ENCODE data around the gene EPAS1.

EPAS1 gene

GRCh38 chr2:46339676-46340459 lies 42.7 kb downstream of the EPAS1 start:
- no peak for DNase-seq (ENCODE audit: low read depth in 2 of 2)

DNA sequence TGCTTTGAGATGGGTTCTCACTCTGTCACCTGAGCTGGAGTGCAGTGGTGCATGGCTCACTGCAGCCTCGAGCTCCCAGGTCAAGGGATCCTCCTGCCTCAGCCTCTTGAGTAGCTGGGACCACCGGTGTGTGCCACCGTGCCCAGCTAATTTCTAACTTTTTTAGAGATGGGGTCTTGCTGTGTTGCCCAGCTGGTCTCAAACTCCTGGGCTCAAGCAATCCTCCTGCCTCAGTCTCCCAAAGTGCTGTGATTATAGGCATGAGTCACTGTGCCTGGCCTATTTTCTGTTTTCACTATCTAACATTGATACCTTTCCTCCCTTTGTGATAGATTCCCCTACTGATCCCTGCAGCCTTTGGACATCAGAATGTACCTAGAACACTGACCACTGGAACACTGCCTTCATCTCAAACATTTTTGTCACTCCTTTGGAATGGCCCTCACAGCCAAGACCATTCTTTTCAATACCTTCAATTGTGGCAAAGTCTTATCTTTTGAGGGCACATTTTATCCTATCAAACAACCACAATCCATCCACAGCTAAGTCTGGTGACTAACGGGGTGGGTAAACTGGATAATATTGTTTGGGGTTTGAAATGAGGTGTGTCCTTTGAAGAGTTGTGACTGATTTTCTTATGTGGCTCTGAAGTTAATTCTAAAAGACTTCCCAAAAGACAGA lies 43.7 kb downstream of the EPAS1 start:
- no peak for DNase-seq (ENCODE audit: low read depth in 2 of 2)

DNA sequence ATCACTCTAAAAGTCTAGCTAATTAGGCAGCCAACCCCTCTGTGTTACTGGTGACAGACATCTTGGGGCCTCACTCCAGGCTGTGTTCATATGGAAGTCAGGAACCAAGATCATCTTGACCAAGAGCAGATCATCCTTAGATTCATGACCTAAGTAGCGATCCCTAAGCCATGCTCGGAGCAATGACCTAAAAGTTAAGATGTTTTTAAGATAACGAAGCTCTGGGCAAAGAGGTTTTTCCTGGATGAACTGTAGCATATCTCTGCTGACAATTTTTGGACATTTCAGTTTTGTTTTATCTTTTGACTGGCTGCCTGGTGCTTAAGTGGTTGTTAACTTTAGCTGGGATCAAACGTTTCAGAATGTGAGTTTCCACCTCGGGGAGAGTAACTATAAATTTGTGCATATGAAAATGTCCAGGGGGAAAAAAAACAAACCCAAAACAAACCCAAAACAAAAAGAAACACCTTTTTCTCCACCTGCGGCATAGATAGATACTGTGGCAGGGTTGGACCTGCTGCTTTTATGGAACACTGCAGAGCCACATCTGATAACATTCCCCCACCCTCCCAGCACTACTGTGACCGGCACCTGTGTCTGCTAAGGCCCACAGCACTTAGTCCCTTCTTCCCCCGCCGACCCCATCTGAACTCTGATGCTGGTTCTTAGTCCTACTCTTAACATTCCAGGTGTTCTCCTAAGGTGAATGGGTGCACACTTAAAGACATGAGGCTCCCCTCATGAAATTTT lies 45.5 kb downstream of the EPAS1 start:
- DNase-seq (ENCODE audit: low read depth in 2 of 2) = no peak

GRCh38 chr2:46344706-46345105 lies 47.5 kb downstream of the EPAS1 start:
- DNase-seq (ENCODE audit: low read depth in 2 of 2) = no peak

GRCh38 chr2:46345775-46346174 lies 48.6 kb downstream of the EPAS1 start:
- no peak for DNase-seq (ENCODE audit: low read depth in 2 of 2)

GRCh38 chr2:46346719-46347118 lies 49.5 kb downstream of the EPAS1 start:
- DNase-seq (ENCODE audit: low read depth in 2 of 2) = no peak

GRCh38 chr2:46347648-46348280 lies 50.6 kb downstream of the EPAS1 start:
- DNase-seq (ENCODE audit: low read depth in 2 of 2) = no peak

DNA sequence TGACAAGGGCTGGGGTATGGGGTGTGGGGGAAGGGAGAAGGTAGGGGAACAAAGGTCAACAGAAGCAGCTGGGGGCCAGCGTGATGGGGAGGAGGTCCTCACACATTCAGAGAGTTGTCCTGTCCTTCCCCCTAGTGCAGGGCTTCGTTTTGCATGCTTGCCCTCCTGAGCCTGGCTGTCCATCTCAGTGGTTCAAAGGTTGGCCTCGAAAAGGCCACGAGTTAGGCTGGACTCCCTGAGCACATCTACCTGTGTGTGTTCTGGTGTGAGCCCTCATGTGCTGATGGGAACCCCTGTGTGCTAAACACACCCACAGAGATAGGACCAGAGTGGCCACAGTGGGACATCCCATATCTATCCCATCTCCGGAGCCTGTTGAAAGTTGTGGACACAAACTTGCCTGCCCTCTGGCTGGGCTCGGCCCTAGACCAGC lies 51.9 kb downstream of the EPAS1 start:
- no peak for DNase-seq (ENCODE audit: low read depth in 2 of 2)

DNA sequence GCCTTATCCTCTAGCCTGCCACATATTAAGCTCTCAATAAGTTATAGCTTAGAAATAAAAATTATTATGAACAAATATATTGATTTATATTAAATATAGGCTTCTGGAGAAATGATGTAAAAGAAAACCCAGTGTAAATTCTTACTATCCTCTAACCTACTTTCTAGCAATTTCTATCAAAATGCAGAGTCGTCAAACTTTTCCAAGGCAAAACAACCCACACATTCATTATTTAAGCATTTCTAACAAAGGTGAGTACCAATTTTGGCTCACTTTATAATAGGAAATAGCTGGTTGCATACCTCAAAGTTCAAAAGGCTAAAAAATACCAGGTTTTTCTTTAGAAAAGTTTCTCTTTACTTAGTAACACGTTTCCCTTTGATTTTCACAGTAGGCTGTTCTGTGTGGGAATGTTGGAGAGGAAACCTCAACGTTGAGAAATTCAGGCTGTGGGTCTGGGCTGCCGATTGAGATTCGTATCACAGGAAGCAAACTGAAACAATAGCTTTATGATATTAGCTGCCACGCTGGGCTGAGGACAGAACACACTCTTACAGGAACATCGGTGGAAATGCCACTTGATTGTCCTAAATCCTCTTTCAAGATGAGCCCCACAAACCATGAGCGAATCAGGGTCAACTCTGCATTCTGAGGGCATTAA lies 53.0 kb downstream of the EPAS1 start:
- no peak for DNase-seq (ENCODE audit: low read depth in 2 of 2)

- no peak for DNase-seq (ENCODE audit: low read depth in 2 of 2)
Observed at GRCh38 chr2:46351098-46351749, 54.0 kb downstream of the EPAS1 start.

- peak; percentile 49 to 51 for DNase-seq (ENCODE audit: low read depth in 2 of 2)
Observed at GRCh38 chr2:46351750-46352138, 54.5 kb downstream of the EPAS1 start.

DNA sequence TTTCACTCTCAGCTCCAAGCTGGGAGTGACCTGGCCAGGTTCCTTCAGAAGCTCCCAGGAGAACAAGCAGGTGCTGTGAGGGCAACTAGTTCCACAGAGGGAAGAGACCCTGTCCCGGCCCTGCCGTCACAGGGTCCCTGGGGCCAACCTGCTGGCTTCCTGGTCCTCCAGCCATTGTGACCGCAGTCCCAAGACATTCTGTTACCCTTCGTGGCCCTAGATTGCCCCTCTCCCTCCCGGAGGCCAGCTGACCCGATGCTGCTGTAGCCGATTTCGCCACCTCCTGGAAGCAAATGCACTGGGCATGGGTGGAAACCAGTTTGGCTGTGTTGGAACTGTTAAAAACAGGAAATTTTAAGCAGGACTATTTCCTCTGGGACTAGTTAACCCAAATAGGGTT lies 55.4 kb downstream of the EPAS1 start:
- no peak for DNase-seq (ENCODE audit: low read depth in 2 of 2)

GRCh38 chr2:46353509-46353908 lies 56.3 kb downstream of the EPAS1 start:
- no peak for DNase-seq (ENCODE audit: low read depth in 2 of 2)

- no peak for DNase-seq (ENCODE audit: low read depth in 2 of 2)
Observed at GRCh38 chr2:46355756-46356155, 58.5 kb downstream of the EPAS1 start.

DNA sequence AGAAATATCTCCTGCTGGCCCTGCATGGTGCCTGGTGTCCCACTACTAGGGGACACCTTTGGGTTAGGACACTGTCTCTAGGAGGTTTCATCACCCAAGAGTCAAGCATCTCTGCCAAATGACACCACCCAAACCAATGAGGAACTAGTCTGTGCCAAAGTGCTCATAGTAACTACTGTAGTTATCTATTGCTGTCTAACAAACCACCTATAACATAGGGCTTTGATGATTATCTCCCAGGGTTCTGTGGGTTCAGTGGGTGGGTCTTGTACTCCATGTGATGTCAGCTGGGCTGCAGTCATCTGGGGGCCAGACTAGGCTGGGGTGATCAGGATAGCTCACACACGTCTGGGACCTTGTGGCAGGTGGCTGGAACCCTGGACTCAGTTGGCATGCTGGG lies 59.8 kb downstream of the EPAS1 start:
- DNase-seq (ENCODE audit: low read depth in 2 of 2) = no peak

- no peak for DNase-seq (ENCODE audit: low read depth in 2 of 2)
Observed at GRCh38 chr2:46358713-46359112, 61.5 kb downstream of the EPAS1 start.

- no peak for DNase-seq (ENCODE audit: low read depth in 2 of 2)
Observed at GRCh38 chr2:46360303-46360702, 63.1 kb downstream of the EPAS1 start.

DNA sequence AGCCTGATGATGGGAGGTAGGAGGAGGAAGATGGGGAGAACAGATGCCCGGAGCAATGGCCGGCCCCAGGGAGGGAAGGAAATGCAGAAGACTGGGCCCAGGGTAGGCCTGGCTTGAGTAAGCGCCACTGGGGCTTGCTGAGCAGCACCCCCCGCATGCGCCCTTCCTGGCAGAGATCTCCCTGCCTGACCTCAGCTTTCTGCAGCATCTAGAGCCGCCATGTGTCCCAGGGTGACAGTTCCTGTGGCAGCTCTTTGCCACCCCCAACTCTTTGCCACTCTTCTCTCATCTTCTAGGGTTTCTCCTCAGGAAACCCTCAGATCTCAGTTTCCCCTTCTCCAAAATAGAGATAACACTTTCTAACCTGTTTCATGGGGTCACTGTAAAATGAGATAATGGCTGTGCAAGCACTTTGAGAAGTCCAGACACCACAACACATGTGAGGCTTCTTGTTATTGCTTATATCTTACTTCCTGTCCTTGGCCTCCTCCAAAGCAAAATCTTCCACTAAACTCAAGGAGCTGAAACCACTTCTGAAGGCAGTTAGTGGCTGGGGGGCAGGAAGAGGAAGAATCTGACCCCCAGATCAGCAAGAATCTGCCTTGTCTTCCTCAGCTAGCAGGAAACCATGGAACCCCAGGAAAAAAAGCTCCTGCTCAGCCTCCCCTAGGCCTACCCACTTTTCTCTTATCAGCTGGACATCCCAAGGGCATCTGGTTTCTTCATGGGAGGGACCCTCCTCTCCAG lies 64.9 kb downstream of the EPAS1 start:
- DNase-seq (ENCODE audit: low read depth in 2 of 2) = no peak

GRCh38 chr2:46362667-46363012 lies 65.4 kb downstream of the EPAS1 start:
- no peak for DNase-seq (ENCODE audit: low read depth in 2 of 2)

GRCh38 chr2:46363535-46364170 lies 66.4 kb downstream of the EPAS1 start:
- DNase-seq (ENCODE audit: low read depth in 2 of 2) = no peak
